Naive thymus-derived CD4-positive, alpha-beta T cell (primary cell): ENCODE measurements around the gene SPOP. TPM values are rescaled to one million over a fixed set of nuclear protein-coding genes. Genes with fewer than 3 reads are reported as not detected.

Experiments used
- ATAC-seq: fragments of 150-1000 bp; cut with Tn5 transposase; 2 replicates; pipeline ENCODE4 v1.10.0; 2021; ENCODE audit warnings: mild to moderate bottlenecking, moderate library complexity
- CTCF ChIA-PET: fragments of 350-600 bp; sonication (Branson Sonifier 250); formaldehyde crosslinking; loops from one replicate; lab custom pipeline; 2021; ENCODE audit warnings: antibody characterized with exemption; lab: Charles Lee
- POLR2A ChIA-PET: fragments of 350-600 bp; sonication (Branson Sonifier 250); formaldehyde crosslinking; loops from one replicate; lab custom pipeline; 2021; ENCODE audit warnings: antibody characterized with exemption, inconsistent platforms; lab: Charles Lee
- DNase-seq, 9 donors: peaks; one replicate each; pipeline versions ENCODE4 v3.0.0 to v3.0.0-alpha.2; 2020 to 2022; ENCODE audit warnings: mixed read lengths in 1 of 9
- H3K27ac ChIP-seq: one replicate; pipeline ENCODE4 v1.7.0; 2013; ENCODE audit warnings: mild to moderate bottlenecking, low read depth, low read length, moderate library complexity
- H3K27me3 ChIP-seq, 2 donors: one replicate each; pipeline ENCODE4 v1.7.0; 2013; ENCODE audit warnings: low read length in 2 of 2, mild to moderate bottlenecking in 2 of 2, moderate library complexity in 2 of 2; ENCODE audit not compliant: control insufficient read depth in 2 of 2, insufficient read depth in 2 of 2
- H3K36me3 ChIP-seq, 3 experiments: 1 replicate in 2 of 3; 2 replicates in 1 of 3; pipeline ENCODE4 v1.7.0; 2013; ENCODE audit warnings: low read length in 3 of 3, mild to moderate bottlenecking in 3 of 3, moderate library complexity in 1 of 3; ENCODE audit not compliant: insufficient read depth in 3 of 3, control insufficient read depth in 2 of 3
- H3K4me1 ChIP-seq, 2 donors: one replicate each; pipeline ENCODE4 v1.7.0; 2013; ENCODE audit warnings: low read length in 2 of 2, mild to moderate bottlenecking in 2 of 2, moderate library complexity in 1 of 2; ENCODE audit not compliant: control insufficient read depth in 2 of 2, insufficient read depth in 2 of 2
- H3K4me3 ChIP-seq: 2 replicates; pipeline ENCODE4 v1.7.0; 2013; ENCODE audit warnings: mild to moderate bottlenecking, low read length
- H3K9me3 ChIP-seq, 3 experiments: 1 replicate in 2 of 3; 2 replicates in 1 of 3; pipeline ENCODE4 v1.7.0; 2013; ENCODE audit warnings: low read length in 3 of 3; ENCODE audit not compliant: control insufficient read depth in 2 of 3
- H3K27ac Mint-ChIP-seq, 9 donors: one replicate each; pipeline ENCODE4 v1.8.0; 2020 to 2022; ENCODE audit warnings: mixed read lengths in 9 of 9, mild to moderate bottlenecking in 8 of 9, moderate library complexity in 5 of 9, inconsistent platforms in 2 of 9
- H3K27me3 Mint-ChIP-seq, 5 donors: one replicate each; pipeline ENCODE4 v1.8.0; 2021 to 2022; ENCODE audit warnings: mixed read lengths in 5 of 5, mild to moderate bottlenecking in 1 of 5
- H3K36me3 Mint-ChIP-seq, 5 donors: one replicate each; pipeline ENCODE4 v1.8.0; 2020 to 2022; ENCODE audit warnings: mixed read lengths in 5 of 5, mild to moderate bottlenecking in 3 of 5, inconsistent platforms in 1 of 5
- H3K4me1 Mint-ChIP-seq, 7 donors: one replicate each; pipeline ENCODE4 v1.8.0; 2020 to 2022; ENCODE audit warnings: mixed read lengths in 7 of 7, mild to moderate bottlenecking in 3 of 7, inconsistent platforms in 1 of 7
- H3K4me3 Mint-ChIP-seq, 10 donors: one replicate each; pipeline ENCODE4 v1.8.0; 2020 to 2022; ENCODE audit warnings: mild to moderate bottlenecking in 10 of 10, mixed read lengths in 10 of 10, moderate library complexity in 6 of 10, inconsistent platforms in 2 of 10
- H3K9me3 Mint-ChIP-seq, 11 donors: one replicate each; pipeline ENCODE4 v1.8.0; 2020 to 2022; ENCODE audit warnings: mixed read lengths in 11 of 11, mild to moderate bottlenecking in 4 of 11, inconsistent platforms in 1 of 11, moderate library complexity in 1 of 11
- intact Hi-C, 2 donors: fragments of 100-400 bp; cut with micrococcal nuclease; formaldehyde crosslinking; loops; one replicate each; pipeline ENCODE4 v1.15.1; 2023
- polyA plus RNA-seq, 2 donors: library from polyadenylated mRNA; unstranded; fragments of 300-500 nt; fragmentation: Illumina TruSeq; gene quantifications; one replicate each; pipeline ENCODE4 v1.2.3, GENCODE V29; 2021
- total RNA-seq, 6 experiments: library from RNA in 5 of 6; stranded (reverse) in 5 of 6; gene quantifications; 1 replicate in 5 of 6; 2 replicates in 1 of 6; pipeline ENCODE4 v1.2.3 and lab custom pipeline; 2021 to 2026

Gene SPOP
- total and polyA plus RNA-seq, 7 experiments from 2014 or later, result 59.6 to 151 (median 81.2) TPM

DNA sequence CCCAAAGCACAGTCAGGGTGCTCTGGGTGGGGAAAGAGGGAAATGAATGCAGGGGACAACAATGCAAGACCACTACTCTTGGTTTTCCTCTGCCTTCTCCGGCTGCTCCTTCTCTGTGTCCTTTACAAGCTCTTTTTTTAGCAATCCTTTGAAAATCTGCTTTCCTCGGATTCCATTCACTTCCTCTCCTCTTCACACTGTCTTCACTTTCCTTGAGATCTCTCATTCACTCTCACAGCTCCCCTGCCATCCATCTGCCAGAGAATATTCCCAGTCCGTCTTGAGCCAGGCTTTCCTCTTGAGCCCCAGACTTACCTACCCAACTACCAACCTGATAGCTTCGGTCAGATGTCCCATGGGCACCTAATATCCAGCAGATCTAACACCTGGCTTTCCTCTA is 11.0 kb upstream of the SPOP start:
- Mint-ChIP-seq H3K27ac (peak overlapping the region; percentile 76 to 99 (median 96)), H3K9me3 (peaks cover 0 to 4% (median 0%) of the 10 kb centered on the region in 11 donors), H3K4me1 (peaks cover 28 to 73% (median 53%) of the 10 kb centered on the region in 7 donors), H3K27me3 (no peaks in the 10 kb centered on the region), H3K36me3 (peaks cover 4 to 10% (median 5%) of the 10 kb centered on the region in 5 donors), H3K4me3 (peak overlapping the region; percentile 69 to 93 (median 87))
- Histone ChIP-seq H3K27me3 (no peaks in the 10 kb centered on the region), H3K36me3 (no peaks in the 10 kb centered on the region), H3K4me1 (peaks cover 21 to 43% of the 10 kb centered on the region in 2 donors), H3K27ac (peak overlapping the region; percentile 80), H3K4me3 (peak overlapping the region; percentile 67), H3K9me3 (no peaks in the 10 kb centered on the region)
- ChIA-PET POLR2A (interaction anchor here (0.6 to 2.4 kb wide), 11 partner anchors 8 to 469 kb away, joined by 3 to 10 read pairs (median 3); partner anchors contain the start of genes KAT7 and SPOP), CTCF (interaction anchor here (0.8 to 2.4 kb wide), 3 partner anchors 9 to 119 kb away, joined by 3 to 15 read pairs (median 4); no protein-coding TSS in a partner anchor)
- DNase-seq (no peak), ATAC-seq (no peak)
- intact Hi-C loops, result loop anchor here (1.0 kb wide), 1 partner anchor 11 kb away; the partner anchor contains the start of gene SPOP (in 2 of the 2)

DNA sequence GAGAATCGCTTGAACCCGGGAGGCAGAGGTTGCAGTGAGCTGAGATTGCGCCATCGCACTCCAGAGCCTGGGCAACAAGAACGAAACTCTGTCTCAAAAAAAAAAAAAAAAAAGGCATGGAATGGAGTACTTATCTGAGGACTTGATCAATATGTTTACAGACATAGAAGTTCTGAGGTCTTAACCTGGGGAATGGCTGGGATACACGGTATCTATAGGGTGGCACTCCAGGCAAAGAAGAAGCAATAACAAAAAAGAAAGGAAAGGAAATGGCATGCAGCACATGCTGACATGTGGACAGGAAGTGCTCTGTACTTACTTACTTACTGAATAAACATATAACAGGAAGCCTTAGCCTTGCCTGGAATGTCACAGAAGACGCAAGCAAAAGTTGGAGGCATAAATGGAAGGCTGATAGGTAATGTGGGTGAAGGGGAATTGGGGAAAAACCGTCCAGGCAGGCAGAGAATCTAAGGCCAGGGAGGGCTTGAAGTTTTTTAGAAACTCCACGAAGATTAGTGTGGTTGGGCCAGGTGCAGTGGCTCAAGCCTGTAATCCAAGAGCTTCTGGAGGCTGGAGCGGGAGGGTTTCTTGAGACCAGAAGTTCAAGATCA is 10.1 kb upstream of the SPOP start:
- no peaks in the 10 kb centered on the region for H3K36me3 ChIP-seq
- Mint-ChIP-seq H3K27me3 (no peaks in the 10 kb centered on the region), H3K36me3 (peaks cover 4 to 10% (median 5%) of the 10 kb centered on the region in 5 donors), H3K9me3 (peaks cover 0 to 4% (median 0%) of the 10 kb centered on the region in 11 donors), H3K4me3 (peak overlapping the region; percentile 86 to 100 (median 90)), H3K27ac (peak overlapping the region; percentile 95 to 99 (median 98)), H3K4me1 (peaks cover 28 to 67% (median 53%) of the 10 kb centered on the region in 7 donors)
- peaks cover 21 to 43% of the 10 kb centered on the region in 2 donors for H3K4me1 ChIP-seq
- H3K9me3 ChIP-seq, result no peaks in the 10 kb centered on the region
- intact Hi-C loops, result loop anchor here (1.0 kb wide), 1 partner anchor 10 kb away; the partner anchor contains the start of gene SPOP (in 2 of the 2)
- DNase-seq (peak in 7 of 9 donors; percentile 44 to 67 (median 56)), ATAC-seq (peak; percentile 85)
- ChIA-PET CTCF (interaction anchor here (0.8 to 2.4 kb wide), 5 partner anchors 8 to 118 kb away, joined by 3 to 15 read pairs (median 4); no protein-coding TSS in a partner anchor), POLR2A (interaction anchor here (0.7 to 2.4 kb wide), 14 partner anchors 9 to 857 kb away, joined by 3 to 10 read pairs (median 5); partner anchors contain the start of genes CALCOCO2, FAM117A, KAT7 and SLC35B1)
- peak overlapping the region; percentile 80 for H3K27ac ChIP-seq
- peak overlapping the region; percentile 67 for H3K4me3 ChIP-seq
- no peaks in the 10 kb centered on the region for H3K27me3 ChIP-seq

DNA sequence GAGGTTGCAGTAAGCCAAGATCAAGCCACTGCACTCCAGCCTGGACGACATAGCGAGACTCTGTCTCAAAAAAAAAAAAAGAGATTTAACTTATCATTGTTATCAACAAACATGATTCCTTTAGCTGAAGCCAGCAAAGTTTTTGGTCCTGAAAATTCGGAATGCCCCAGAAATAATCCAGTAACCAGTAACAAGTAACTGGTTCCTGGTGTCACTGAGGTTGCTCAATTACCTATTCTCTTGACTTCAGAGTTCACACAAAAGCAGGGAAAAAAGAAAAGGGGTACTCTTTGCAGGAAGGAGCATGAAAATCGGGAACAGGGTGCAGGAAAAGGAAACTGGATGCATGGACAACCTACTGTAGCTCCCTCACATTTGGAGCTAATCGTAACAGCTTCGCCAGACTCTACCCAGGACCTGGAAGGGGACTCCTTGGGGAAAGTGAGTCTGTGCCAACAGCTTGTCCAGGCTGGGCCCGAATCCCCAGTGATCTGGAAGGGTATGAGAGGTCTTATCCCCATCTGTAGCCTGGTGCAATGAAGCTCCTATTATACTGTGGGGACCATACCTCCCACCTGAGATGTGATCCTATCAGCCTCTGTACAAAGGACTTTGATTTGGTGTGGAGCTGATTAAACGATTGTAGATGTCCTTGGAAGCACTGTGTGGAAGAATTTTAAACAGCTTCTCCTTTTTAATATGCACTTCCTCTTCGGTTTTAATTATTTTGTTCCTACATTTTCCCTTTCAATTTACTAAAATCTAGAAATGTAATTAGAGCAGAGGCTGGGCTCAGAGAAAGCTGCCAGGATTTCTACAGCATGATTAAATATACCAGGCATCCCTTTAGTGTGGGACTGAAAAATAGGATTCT is 3.4 kb upstream of the SPOP start:
- H3K4me3 Mint-ChIP-seq, result peak overlapping the region in 1 of 10 donors; percentile 5
- POLR2A ChIA-PET, result interaction anchor here (0.5 to 1.6 kb wide), 4 partner anchors 15 to 635 kb away, joined by 3 to 5 read pairs (median 4); partner anchors contain the start of gene KAT7
- no peak for ATAC-seq

DNA sequence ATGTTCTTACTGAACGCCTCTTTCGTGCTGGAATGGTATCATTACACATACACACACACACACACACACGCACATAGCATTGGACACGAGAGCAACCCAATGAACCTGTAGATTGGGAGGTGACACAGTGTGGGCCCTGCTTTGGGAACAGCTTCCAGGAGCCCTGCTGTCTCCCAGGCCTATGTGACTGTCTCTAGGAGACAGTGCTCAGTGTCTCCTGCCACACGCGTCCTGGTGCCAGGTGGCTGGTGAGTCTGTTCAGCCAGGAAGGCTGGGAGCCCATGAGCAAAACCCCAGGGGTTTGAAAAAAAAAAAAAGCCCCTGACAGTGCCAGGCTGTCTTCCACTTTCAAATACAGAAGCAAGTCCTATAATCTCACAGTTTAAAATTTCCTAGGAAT is 2.4 kb upstream of the SPOP start:
- H3K27ac Mint-ChIP-seq, result peak overlapping the region in 7 of 9 donors; percentile 19 to 71 (median 54)
- H3K27me3 ChIP-seq, result no peaks in the 10 kb centered on the region
- H3K4me1 ChIP-seq, result peaks cover 17 to 20% of the 10 kb centered on the region in 2 donors
- H3K9me3 ChIP-seq, result no peaks in the 10 kb centered on the region
- peaks cover 0 to 2% (median 0%) of the 10 kb centered on the region in 3 experiments for H3K36me3 ChIP-seq
- ChIA-PET POLR2A (interaction anchor here (1.2 to 2.0 kb wide), 2 partner anchors 60 to 82 kb away, joined by 3 to 5 read pairs; no protein-coding TSS in a partner anchor), CTCF (interaction anchor here (2.8 kb wide), 1 partner anchor 15 kb away, joined by 18 read pairs; no protein-coding TSS in a partner anchor)
- H3K4me3 Mint-ChIP-seq, result peak overlapping the region in 1 of 10 donors; percentile 17
- H3K4me1 Mint-ChIP-seq, result peaks cover 21 to 45% (median 32%) of the 10 kb centered on the region in 7 donors
- no peak overlapping the region for H3K27ac ChIP-seq
- DNase-seq (no peak), ATAC-seq (no peak)
- H3K9me3 Mint-ChIP-seq, result peaks cover 0 to 12% (median 0%) of the 10 kb centered on the region in 11 donors
- peaks cover 0 to 14% (median 5%) of the 10 kb centered on the region in 5 donors for H3K36me3 Mint-ChIP-seq
- peaks cover 0 to 13% (median 0%) of the 10 kb centered on the region in 5 donors for H3K27me3 Mint-ChIP-seq
- intact Hi-C loops, result no loop called here
- no peak overlapping the region for H3K4me3 ChIP-seq

More for the DNA sequence above, 3.4 kb upstream of the SPOP start:
- H3K27ac ChIP-seq, result no peak overlapping the region
- no peak overlapping the region for H3K4me3 ChIP-seq
- Mint-ChIP-seq H3K27me3 (peaks cover 0 to 13% (median 0%) of the 10 kb centered on the region in 5 donors), H3K27ac (peak overlapping the region in 2 of 9 donors; percentile 55 to 58), H3K4me1 (peaks cover 12 to 35% (median 23%) of the 10 kb centered on the region in 7 donors), H3K9me3 (peaks cover 0 to 12% (median 0%) of the 10 kb centered on the region in 11 donors), H3K36me3 (peaks cover 0 to 14% (median under 1%) of the 10 kb centered on the region in 5 donors)
- H3K4me1 ChIP-seq, result peaks cover 8 to 12% of the 10 kb centered on the region in 2 donors
- CTCF ChIA-PET, result interaction anchor here (0.8 to 2.8 kb wide), 4 partner anchors 14 to 125 kb away, joined by 3 to 18 read pairs (median 4); partner anchors contain the start of gene SLC35B1
- no peaks in the 10 kb centered on the region for H3K9me3 ChIP-seq
- intact Hi-C loops, result no loop called here
- H3K36me3 ChIP-seq, result no peaks in the 10 kb centered on the region
- no peak for DNase-seq
- H3K27me3 ChIP-seq, result no peaks in the 10 kb centered on the region

DNA sequence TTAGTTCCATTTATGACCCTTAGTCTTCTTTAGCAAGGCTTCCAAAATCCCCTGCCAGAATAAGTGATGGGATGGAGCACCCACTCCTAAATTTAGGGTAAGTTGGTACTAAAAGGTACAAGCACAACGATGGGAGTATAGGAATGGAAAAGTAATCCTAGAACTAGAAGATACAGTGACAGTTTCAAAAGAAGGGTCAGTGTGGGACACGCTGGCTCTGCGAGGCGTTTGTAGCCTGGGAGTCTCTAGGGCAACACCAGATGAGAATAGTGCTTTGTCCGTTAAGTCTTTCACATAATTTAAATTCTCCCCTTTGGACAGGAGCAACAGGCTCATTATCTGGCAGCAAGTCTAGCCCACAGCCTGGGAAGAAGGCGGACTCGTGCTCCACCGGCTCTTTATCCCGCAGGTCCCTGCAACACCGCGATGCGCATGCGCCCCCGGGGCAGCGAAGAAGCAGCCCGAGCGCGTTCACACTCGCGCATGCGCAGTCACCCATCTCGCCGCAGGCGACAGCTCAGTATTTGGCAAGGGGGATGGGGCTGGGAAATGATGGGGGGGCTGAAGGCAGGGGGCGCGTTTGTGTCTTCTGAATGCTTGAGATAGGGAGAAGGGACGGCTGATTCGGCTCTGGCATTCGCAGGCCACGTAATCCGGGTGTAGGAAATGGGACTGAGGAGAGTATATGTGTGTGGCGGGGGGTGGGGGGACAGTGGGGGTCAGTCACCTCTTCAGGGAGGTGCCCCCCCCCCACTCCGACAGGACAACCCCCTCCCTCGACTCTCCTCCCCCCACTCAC is 564 bp downstream of the SPOP start:
- intact Hi-C loops, result loop anchor here (1.0 to 10.0 kb wide), 9 partner anchors 17 to 1705 kb away; partner anchors contain the start of genes PHB1 (in 2 of the 2), PPP1R9B (in 2 of the 2), CDK5RAP3 (in 1 of the 2) and MBTD1 (in 1 of the 2)
- POLR2A ChIA-PET, result interaction anchor here (0.6 to 2.0 kb wide), 9 partner anchors 9 to 87 kb away, joined by 3 to 11 read pairs (median 4); partner anchors contain the start of gene FAM117A
- Mint-ChIP-seq H3K4me3 (peak overlapping the region; percentile 88 to 98 (median 94)), H3K4me1 (peaks cover 36 to 72% (median 54%) of the 10 kb centered on the region in 7 donors), H3K27me3 (peaks cover 0 to 9% (median 0%) of the 10 kb centered on the region in 5 donors), H3K27ac (peak overlapping the region; percentile 94 to 100 (median 98)), H3K9me3 (peaks cover 0 to 12% (median 0%) of the 10 kb centered on the region in 11 donors), H3K36me3 (peaks cover 0 to 18% (median 14%) of the 10 kb centered on the region in 5 donors)
- Histone ChIP-seq H3K27ac (peak overlapping the region; percentile 87), H3K4me1 (peaks cover 25 to 26% of the 10 kb centered on the region in 2 donors), H3K27me3 (no peaks in the 10 kb centered on the region), H3K36me3 (peaks cover 0 to 7% (median 0%) of the 10 kb centered on the region in 3 experiments), H3K4me3 (peak overlapping the region; percentile 88), H3K9me3 (no peaks in the 10 kb centered on the region)
- peak; percentile 91 to 98 (median 95) for DNase-seq
- CTCF ChIA-PET, result interaction anchor here (0.6 to 2.4 kb wide), 3 partner anchors 19 to 107 kb away, joined by 3 to 6 read pairs (median 6); partner anchors contain the start of gene SLC35B1
- peak; percentile 59 for ATAC-seq
